HG03159 (cell line): ENCODE results near the gene PVR.
"Not testable (repeated sequence)": the region's sequence is repeated elsewhere in the genome, so short reads cannot be mapped to it uniquely, and the experiment has no call there.

Experiments used
- ATAC-seq: cut with Tn5 transposase; IDR thresholded peaks from one replicate; pipeline ENCODE4 v1.9.1; 2021; ENCODE audit warnings: mild to moderate bottlenecking, moderate library complexity; ENCODE audit not compliant: unreplicated experiment

PVR gene

GRCh38 chr19:44672226-44672625 is 28.5 kb downstream of the PVR start:
- ATAC-seq = no peak

DNA sequence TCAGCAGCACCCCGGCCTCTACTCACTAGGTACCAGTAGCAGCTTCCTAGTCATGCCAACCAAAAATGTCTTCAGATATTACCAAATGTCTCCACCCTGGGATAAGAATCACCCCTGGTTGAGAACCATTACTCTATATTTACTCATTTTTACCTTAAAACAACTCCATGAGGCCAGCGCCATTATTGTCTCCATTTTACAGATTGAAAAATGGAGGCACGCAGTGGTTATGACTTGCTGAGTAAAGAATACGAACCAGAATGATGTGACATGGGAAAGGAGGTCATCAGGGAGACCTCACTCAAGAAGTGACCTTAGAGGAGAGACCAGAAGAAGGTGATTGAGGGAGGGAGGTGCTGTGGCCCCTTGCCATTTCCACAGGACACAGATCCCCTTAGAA is 29.8 kb downstream of the PVR start:
- ATAC-seq = no peak

DNA sequence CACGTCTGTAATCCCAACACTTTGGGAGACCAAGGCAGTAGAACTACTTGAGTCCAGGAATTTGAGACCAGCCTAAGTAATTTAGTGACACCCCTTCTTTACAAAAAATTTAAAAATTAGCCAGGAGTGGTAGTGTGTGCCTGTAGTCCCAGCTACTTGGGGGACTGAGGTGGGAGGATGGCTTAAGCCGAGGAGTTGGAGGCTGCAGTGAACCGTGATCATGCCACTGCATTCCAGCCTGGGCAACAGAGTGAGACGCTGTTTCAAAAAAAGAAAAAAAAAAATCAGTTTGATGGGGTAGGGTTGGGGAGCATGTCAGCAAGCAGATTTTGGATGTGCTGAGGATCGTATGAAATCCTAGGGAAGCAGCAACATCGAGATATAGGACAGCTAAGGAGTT is 31.8 kb downstream of the PVR start:
- ATAC-seq = no peak

DNA sequence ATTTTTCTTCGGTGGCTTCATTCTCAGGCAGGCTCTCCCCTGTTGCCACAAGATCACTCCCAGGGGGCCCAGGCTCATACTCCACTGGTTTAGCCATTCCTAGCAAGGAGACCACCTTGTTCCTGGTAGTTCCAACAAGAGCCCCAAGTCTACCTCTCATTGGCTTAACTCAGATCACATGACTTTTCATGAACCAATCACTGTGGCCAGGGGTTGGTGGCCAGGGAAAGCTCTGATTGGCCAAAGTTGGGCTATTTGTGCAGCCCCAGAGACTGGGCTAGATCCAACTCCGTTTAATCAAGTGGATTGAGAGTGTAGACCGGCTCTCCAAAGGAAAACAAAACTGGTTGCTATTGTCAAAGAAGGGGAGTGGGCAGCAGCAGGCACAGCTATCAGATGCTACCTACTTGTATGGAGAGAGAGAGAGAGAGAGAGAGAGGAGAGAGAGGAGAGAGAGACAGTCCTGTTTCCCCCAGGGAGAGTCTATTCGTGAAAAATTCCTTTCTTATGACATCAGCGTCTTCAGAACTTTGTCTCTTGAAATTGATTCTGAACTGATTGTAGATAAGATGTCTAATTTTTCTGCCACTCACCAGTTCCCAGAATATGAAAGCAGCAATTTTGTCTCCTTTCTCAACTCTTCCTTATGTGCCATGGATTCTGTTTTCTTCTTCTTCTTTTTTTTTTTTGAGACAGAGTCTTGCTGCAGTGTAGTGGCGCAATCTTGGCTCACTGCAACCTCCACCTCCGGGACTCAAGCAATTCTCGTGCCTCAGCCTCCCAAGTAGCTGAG is 33.5 kb downstream of the PVR start:
- ATAC-seq = no peak

DNA sequence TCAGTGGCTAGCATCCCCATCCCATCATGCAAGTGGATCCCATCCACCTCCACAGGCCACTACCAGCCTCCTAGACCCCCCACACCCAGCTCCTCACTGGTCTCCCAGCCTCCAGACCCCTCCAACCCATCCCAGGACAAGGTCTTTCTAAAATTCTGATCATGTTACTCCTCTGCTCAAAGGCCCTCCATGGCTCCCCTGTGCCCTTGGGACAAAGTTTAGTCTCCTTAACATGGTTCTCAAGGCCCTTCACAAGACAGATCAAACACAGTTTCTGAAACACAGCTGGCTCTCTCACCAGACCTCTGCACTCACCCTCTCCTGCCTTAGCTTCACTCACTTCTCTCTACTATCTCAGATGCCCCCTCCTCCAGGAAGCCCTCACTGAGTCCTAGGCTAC is 36.8 kb downstream of the PVR start:
- ATAC-seq = no peak

DNA sequence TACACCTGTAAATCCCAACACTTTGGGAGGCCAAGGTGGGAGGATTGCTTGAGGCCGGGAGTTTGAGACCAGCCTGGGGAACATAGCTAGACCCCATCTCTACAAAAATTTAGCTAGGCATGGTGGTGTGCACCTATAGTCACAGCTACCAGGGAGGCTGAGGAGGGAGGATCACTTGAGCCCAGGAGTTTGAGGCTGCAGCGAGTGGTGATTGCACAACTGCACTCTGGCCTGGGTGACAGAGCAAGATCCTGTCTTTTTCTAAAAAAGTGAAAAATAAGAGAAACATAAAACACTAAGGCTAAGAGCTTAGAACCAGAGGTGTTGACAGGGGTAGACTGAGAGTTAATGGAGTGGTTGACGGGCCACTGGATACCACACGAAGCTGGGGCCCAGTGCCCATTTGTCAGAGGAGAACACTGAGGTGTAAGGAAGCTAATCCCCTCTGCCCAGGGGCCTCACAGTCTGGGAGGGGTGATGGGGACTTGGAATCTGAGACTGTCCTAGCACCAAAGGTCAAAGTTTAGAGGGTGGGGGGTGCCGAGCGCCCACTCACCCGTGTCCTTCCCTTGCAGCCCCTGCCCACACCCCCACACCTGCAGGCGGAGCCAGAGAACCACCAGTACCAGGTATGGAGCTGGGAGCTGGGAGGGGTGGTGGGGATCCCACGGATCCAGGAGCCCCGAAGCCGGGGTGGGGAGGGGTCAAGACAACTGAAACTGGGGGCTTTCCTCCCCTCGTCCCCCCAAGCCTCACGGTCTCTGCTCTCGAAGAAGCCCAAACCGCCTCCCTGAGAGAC is 38.5 kb downstream of the PVR start:
- ATAC-seq = no peak

GRCh38 chr19:44682807-44683206 is 39.1 kb downstream of the PVR start:
- no peak for ATAC-seq

DNA sequence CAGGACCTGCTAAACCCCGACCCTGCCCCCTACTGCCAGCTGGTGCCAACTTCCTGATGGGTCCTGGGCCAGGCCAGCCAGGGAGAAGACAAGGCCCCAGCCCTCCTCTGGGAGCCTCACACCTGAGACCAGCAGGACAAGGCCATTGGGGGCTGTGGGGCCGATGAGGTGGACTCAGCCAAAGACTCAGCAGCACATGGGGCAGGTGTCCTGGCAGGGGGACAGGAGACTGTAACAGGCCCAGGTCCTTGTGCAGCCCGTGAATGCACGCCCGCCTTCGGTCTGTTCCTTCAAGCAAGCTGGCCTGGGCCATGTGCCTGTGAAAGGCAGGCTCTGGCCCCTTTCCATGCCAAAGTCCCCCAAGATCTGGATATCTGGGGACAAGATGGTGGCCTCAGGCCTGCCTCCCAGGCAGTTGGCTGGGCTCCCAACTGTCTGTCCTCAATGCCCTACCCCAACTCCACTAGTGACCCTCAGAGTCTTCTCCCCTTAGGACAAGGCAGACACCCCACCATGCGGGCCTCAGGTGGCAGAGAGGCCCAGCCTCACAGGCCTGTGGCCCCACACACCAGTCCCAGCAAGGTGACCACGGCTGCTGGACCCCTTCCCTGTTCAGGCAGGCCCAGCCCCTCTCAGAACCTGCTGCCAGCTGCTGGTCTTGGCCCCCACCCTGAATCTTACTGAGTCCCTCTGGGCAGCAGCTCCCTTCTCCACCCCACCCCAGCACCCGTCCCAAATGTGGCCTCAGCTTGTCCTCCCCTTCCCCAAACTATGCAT is 39.9 kb downstream of the PVR start:
- no peak for ATAC-seq

DNA sequence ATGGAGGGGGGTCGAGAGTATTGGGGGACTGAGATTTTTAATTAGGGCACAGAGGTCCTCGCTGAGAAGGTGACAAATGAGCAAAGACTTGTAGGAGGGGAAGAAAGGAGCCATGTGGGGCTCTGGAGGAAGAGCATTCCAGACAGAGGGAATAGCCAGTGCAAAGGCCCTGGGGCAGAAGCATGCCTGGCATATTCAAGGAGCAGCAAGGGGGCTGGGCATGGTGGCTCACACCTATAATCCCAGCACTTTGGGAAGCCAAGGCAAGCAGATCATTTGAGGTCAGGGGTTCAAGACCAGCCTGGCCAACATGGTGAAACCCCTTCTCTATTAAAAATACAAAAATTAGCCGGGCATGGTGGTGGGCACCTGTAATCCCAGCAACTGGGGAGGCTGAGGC is 40.7 kb downstream of the PVR start:
- ATAC-seq = not testable (repeated sequence)

DNA sequence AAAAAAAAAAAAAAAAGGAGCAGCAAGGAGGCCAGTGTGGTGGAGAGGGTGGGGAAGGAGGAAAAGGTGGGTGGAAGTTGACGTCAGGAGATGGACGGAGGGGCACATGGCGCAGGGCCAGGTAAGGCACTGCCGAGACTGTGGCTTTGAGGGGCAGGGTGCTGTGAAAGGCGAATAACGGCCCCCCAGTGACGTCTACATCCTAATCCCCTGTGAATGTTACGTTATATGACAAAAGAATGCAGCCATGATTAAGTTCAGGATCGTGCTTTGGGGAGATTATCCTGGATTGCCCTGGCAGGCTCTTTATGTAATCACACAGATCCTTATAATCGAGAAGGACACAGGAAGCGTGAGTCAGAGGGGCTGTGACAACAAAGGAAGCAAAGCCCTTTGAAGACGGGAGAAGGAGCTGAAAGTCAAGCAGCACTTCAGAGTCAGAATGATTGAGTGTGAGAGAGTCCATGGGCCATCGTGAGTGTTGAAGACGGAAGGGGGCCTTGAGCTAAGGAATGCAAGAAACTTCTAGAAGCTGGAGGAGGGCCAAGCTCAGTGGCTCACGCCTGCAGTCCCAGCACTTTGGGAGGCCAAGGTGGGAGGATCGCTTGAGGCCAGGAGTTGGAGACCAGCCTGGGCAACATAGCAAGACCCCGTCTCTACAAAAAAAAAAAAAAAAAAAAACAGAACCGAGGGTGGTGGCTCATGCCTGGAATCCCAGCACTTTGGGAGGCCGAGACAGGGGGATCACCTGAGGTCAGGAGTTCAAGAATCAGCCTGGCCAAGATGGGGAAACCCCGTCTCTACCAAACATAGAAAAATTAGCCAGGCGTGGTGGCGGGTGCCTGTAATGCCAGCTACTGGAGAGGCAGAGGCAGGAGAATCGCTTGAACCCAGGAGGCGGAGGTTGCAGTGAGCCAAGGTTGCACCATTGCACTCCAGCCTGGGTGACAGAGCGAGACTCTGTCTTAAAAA is 41.5 kb downstream of the PVR start:
- no peak for ATAC-seq

GRCh38 chr19:44685877-44686276 is 42.2 kb downstream of the PVR start:
- ATAC-seq = no peak

- no peak for ATAC-seq
These were observed 43.2 kb downstream of the PVR start for GRCh38 chr19:44686896-44687295.

- ATAC-seq = no peak
These were observed 44.2 kb downstream of the PVR start for GRCh38 chr19:44687888-44688287.

GRCh38 chr19:44689290-44690130 is 45.8 kb downstream of the PVR start:
- ATAC-seq = no peak

DNA sequence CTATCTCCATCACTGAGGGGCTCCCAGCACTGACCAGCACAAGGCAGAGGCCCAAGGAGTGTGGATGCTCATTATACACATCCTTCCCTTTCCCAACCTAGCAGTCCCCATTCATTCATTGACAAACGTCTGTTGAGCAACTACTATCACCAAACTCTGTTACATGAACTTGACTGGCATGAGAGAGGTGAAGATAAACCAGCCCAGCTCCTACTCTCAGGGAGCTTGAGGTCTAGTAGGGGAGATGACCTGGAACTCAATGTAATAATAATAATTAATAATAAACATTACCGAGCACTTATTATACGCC is 46.4 kb downstream of the PVR start:
- ATAC-seq = no peak

DNA sequence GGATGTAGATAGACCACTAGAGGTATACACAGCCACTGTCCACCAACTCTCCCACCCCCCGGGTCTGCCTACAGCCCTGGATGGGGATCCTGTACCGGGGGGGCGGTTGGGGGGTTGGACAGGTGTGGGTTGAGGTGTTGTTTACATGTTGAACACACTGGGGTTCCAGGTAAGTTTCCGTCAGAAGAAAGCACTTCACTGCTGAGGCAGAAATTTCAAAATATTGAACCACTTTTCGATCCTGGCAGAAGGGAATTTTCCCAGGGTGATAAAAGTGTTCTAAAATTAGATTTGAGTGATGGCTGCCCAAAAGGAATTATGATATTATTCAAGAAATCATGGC is 48.6 kb downstream of the PVR start:
- no peak for ATAC-seq

- no peak for ATAC-seq
These were observed 50.5 kb downstream of the PVR start for GRCh38 chr19:44694184-44694579.

- no peak for ATAC-seq
These were observed 53.4 kb downstream of the PVR start for GRCh38 chr19:44696939-44697669.

- no peak for ATAC-seq
These were observed 53.9 kb downstream of the PVR start for GRCh38 chr19:44697670-44698034.
